ENCODE data around the gene ABO. TPM values are rescaled to one million over a fixed set of nuclear protein-coding genes. Genes with fewer than 3 reads are reported as not detected.
"Not testable (repeated sequence)": the region's sequence is repeated elsewhere in the genome, so short reads cannot be mapped to it uniquely, and the experiment has no call there.

ABO gene
- total RNA-seq, 1 donor from 2014 or later: not detected

DNA sequence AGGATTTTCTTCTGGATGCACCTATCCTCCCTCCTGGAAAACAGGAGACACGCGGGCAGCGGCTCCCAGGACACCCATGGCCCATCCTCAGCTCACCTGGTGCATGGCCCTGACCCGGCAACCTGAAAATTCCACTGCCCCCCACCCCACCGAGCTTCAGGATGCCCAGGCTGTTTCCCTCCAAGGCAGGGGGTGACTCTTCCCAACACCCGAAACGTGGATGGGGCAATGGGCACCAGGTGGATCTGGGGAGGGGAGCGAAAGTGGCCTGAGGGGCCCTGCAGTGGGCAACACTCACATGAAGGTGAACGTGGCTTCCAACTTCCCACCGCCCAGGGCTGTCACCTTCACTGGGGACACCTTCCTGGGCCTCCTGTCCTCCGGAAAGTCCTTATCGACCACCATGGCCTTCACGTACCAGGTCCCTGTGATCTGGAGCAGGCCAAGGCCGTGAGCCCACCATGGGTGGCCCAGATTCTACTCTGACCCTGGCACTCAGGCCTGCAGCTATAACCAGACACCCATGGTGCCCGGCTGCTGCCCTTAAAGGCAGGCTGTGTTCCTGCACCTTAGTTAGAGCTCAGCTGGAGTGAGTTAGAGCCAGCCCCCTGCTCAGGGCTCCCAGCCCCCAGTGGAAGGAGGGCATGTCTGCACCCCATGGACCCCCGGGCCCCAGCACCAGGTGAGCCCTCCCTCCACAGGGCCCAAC, 66.7 kb downstream of the ABO start:
- DNase-seq (ENCODE audit: low spot score in 2 of 2); FAIRE-seq: not testable (repeated sequence)

DNA sequence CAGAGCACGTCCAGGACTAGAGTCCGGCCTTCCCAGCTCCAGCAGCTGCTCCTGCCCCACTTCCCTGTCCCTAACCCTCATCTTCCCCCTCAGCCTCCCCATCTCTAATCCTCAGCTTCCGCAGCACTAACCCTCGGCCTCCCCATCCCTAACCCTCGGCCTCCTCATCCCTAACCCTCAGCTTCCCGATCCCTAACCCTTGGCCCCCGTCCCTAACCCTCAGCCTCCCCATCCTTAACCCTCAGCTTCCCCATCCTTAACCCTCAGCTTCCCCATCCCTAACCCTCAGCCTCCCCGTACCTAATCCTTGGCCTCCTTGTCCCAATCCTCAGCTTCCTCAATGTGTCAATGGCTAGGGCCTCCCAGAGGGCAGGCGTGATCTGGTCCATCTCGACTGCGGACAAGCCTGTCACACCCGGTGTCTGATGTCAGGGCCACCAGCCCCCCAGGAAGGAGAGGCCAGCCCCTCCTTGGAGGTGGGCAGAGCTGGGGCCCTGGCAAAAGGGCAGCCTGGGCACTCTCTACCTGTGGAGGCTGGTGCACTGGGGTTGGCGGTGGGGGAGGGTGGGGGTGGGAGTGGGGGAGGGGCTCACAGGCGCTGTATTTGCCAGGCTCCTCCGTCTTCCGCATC, 67.3 kb downstream of the ABO start:
- FAIRE-seq: no peak
- DNase-seq (ENCODE audit: low spot score in 2 of 2): no peak

DNA sequence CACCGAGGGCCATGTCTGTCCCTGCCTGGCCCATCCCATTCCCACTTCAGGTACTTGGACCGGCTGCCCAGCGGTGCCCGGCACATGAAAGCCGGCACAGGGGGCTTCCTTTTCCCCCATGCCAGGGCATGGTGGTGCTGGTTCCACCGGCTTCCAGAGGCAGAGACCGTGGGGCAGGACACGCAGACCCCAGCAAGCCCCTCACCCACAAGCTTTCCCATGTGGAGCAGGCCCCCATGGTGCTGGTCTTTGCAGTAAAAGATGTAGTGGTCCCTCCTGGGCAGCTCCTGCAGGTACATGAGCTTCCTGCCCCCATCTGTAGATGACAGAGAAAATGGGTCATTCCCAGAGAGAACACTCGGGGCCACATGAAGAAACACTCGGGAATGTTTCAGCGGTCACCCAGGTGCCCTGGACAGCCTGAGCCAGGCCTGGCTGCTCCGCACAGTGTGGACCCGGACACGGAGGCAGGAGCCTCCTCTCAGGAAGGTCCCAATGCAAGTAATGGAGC, 67.9 kb downstream of the ABO start:
- no peak for DNase-seq (ENCODE audit: low spot score in 2 of 2)
- FAIRE-seq: no peak

DNA sequence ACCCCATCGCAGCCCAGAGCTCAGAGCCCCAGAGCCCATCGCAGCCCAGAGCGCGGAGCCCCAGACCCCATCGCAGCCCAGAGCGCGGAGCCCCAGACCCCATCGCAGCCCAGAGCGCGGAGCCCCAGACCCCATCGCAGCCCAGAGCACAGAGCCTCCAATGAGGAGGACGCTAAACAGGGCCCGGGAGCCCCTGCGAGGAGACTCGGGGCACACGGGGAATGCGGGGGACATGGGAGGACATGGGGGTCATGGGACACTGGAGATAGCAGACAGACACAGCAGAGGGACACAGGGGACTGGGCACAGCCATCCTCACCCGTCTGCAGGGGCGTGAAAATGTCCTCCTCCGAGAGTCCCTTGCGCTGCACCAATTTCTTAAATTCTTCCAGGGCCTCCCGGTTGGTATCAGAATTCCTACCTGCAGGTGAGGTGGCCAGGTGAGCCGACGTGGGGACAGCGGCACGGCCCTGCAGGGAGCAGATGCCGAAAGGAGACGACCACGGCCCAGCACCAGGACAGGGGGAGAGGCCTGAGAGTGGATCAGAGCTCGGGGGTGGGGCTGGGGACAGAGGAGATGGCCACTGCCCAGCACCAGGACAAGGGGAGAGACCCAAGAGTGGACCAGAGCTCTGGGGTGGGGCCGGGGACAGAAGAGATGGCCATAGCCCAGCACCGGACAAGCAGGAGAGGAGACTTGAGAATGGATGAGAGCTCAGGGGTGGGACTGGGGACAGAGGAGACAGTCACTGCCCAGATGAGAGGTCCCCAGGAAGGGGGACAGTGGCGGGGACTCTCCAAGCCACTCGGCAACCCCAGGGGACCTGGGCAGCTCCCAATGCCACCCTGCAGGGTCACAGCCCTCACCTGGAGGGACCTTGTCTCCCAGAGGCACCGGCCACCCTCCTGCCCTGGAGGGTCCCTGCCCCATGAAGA, 68.7 kb downstream of the ABO start:
- FAIRE-seq (no peak), DNase-seq (ENCODE audit: low spot score in 2 of 2) (no peak)

DNA sequence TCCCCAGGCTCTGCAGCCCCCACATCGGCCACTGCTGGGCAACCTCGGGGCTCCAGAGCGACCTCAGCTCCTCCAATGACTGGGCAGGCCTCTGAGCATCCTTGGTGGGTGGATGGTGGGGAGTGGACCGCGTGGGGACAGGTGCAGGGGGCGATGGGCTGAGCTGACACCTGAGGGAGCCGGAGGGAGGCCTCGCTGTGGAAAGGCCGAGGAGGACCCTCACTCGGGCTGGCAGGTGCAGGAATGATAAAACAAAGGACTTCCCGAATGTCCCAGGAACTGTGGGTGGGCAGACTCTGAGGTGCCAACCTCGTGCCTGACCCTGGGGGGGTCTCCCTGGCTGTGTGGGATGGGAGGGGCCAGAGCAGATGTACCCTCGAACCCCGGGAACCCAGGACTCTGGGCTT, 69.5 kb downstream of the ABO start:
- not testable (repeated sequence) for DNase-seq (ENCODE audit: low spot score in 2 of 2); FAIRE-seq

Small RNA genes within 50 kb of the gene (small RNA-seq; reads per million reads assigned to genes)
- gene RF00019: not detected

Other genes with a start within 250 kb of the ABO start
- gene GTF3C5, start 244.2 kb downstream of the ABO start, total RNA-seq: 31.0 TPM
- gene CEL, start 213.2 kb downstream of the ABO start, total RNA-seq: 0.41 TPM
- gene RALGDS, start 154.0 kb downstream of the ABO start, total RNA-seq: 79.9 TPM
- gene GBGT1, start 111.3 kb downstream of the ABO start, total RNA-seq: 2.0 TPM
- not detected for gene OBP2B, start 66.0 kb downstream of the ABO start, total RNA-seq
- 18.8 TPM for gene SURF6, start 61.0 kb upstream of the ABO start, total RNA-seq
- gene MED22, start 72.9 kb upstream of the ABO start, total RNA-seq: 15.1 TPM
- gene RPL7A, start 73.0 kb upstream of the ABO start, total RNA-seq: 1,196 TPM
- 13.9 TPM for gene SURF1, start 81.3 kb upstream of the ABO start, total RNA-seq
- 17.1 TPM for gene SURF2, start 81.3 kb upstream of the ABO start, total RNA-seq
- gene SURF4, start 100.9 kb upstream of the ABO start, total RNA-seq: 91.3 TPM
- gene STKLD1, start 101.2 kb upstream of the ABO start, total RNA-seq: 1.2 TPM
- 13.5 TPM for gene REXO4, start 142.8 kb upstream of the ABO start, total RNA-seq
- 2.0 TPM for gene ADAMTS13, start 147.2 kb upstream of the ABO start, total RNA-seq
- 22.8 TPM for gene CACFD1, start 184.8 kb upstream of the ABO start, total RNA-seq
- gene SLC2A6, start 203.9 kb upstream of the ABO start, total RNA-seq: 12.6 TPM
- not detected for gene MYMK, start 249.8 kb upstream of the ABO start, total RNA-seq

Measured in frontal cortex (tissue), 4 donors.